ENCODE data around the gene IRAK3.

IRAK3 gene

GRCh38 chr12:66196806-66197205 lies 7.8 kb downstream of the IRAK3 start:
- no peak for TF ChIP-seq CTCF (IDR thresholded peaks at IDR 0.05; ENCODE audit: insufficient read depth, low read length, poor library complexity, severe bottlenecking)
- DNase-seq (ENCODE audit: extremely low read depth, insufficient read length), result peak; percentile 40
- no peaks in the 10 kb centered on the region for H3K27me3 ChIP-seq (replicated peaks; ENCODE audit: control insufficient read depth, insufficient read depth, low read length)
- H3K36me3 ChIP-seq (ENCODE audit: control insufficient read depth, insufficient read depth, low read length), result no peaks in the 10 kb centered on the region
- no peak overlapping the region for H3K4me3 ChIP-seq (replicated peaks; ENCODE audit: low read depth, low read length)

- no peaks in the 10 kb centered on the region for H3K27me3 ChIP-seq (replicated peaks; ENCODE audit: control insufficient read depth, insufficient read depth, low read length)
- no peak for DNase-seq (ENCODE audit: extremely low read depth, insufficient read length)
- no peak overlapping the region for H3K4me3 ChIP-seq (replicated peaks; ENCODE audit: low read depth, low read length)
- H3K36me3 ChIP-seq (ENCODE audit: control insufficient read depth, insufficient read depth, low read length), result no peaks in the 10 kb centered on the region
- no peak for TF ChIP-seq CTCF (IDR thresholded peaks at IDR 0.05; ENCODE audit: insufficient read depth, low read length, poor library complexity, severe bottlenecking)
Observed at GRCh38 chr12:66197495-66197921, 8.5 kb downstream of the IRAK3 start.

GRCh38 chr12:66199141-66199540 lies 10.1 kb downstream of the IRAK3 start:
- TF ChIP-seq CTCF (IDR thresholded peaks at IDR 0.05; ENCODE audit: insufficient read depth, low read length, poor library complexity, severe bottlenecking), result no peak
- no peaks in the 10 kb centered on the region for H3K36me3 ChIP-seq (ENCODE audit: control insufficient read depth, insufficient read depth, low read length)
- DNase-seq (ENCODE audit: extremely low read depth, insufficient read length), result no peak
- H3K4me3 ChIP-seq (replicated peaks; ENCODE audit: low read depth, low read length), result no peak overlapping the region
- no peaks in the 10 kb centered on the region for H3K27me3 ChIP-seq (replicated peaks; ENCODE audit: control insufficient read depth, insufficient read depth, low read length)

GRCh38 chr12:66199831-66200509 lies 11.0 kb downstream of the IRAK3 start:
- no peak for DNase-seq (ENCODE audit: extremely low read depth, insufficient read length)
- TF ChIP-seq CTCF (IDR thresholded peaks at IDR 0.05; ENCODE audit: insufficient read depth, low read length, poor library complexity, severe bottlenecking), result no peak
- no peak overlapping the region for H3K4me3 ChIP-seq (replicated peaks; ENCODE audit: low read depth, low read length)

DNA sequence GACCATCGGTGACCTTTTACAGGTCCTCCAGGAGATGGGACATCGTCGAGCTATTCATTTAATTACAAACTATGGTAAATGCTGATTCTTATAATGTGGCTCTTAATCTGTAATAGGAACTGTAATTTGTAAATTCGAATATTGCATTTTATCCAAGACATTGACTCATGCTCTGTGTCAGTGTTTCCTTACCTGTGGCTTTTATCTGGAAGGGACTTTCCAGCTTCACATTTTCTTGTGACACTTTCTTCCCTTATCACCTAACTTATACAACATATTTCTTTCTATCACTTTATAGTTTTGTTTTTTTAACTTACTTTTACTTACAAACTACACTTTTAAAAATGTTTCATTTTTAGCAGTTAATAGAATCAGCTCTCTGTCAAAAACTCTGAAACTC lies 14.8 kb downstream of the IRAK3 start:
- Histone ChIP-seq H3K36me3 (ENCODE audit: control insufficient read depth, insufficient read depth, low read length) (no peaks in the 10 kb centered on the region), H3K27me3 (replicated peaks; ENCODE audit: control insufficient read depth, insufficient read depth, low read length) (no peaks in the 10 kb centered on the region), H3K4me3 (replicated peaks; ENCODE audit: low read depth, low read length) (no peak overlapping the region)
- TF ChIP-seq CTCF (IDR thresholded peaks at IDR 0.05; ENCODE audit: insufficient read depth, low read length, poor library complexity, severe bottlenecking), result no peak
- DNase-seq (ENCODE audit: extremely low read depth, insufficient read length), result no peak

More at GRCh38 chr12:66199831-66200509, 11.0 kb downstream of the IRAK3 start:
- Histone ChIP-seq H3K36me3 (ENCODE audit: control insufficient read depth, insufficient read depth, low read length) (no peaks in the 10 kb centered on the region), H3K27me3 (replicated peaks; ENCODE audit: control insufficient read depth, insufficient read depth, low read length) (no peaks in the 10 kb centered on the region)

- no peak for DNase-seq (ENCODE audit: extremely low read depth, insufficient read length)
- no peaks in the 10 kb centered on the region for H3K27me3 ChIP-seq (replicated peaks; ENCODE audit: control insufficient read depth, insufficient read depth, low read length)
- H3K4me3 ChIP-seq (replicated peaks; ENCODE audit: low read depth, low read length), result no peak overlapping the region
- TF ChIP-seq CTCF (IDR thresholded peaks at IDR 0.05; ENCODE audit: insufficient read depth, low read length, poor library complexity, severe bottlenecking), result no peak
- no peaks in the 10 kb centered on the region for H3K36me3 ChIP-seq (ENCODE audit: control insufficient read depth, insufficient read depth, low read length)
Observed at GRCh38 chr12:66206141-66206540, 17.1 kb downstream of the IRAK3 start.
